ENCODE data around the gene HSPA12A. TPM values are rescaled to one million over a fixed set of nuclear protein-coding genes. Genes with fewer than 3 reads are reported as not detected.

HSPA12A gene
- total RNA-seq, 4 donors from 2014 or later: 16.4 to 24.5 (median 22.2) TPM

DNA sequence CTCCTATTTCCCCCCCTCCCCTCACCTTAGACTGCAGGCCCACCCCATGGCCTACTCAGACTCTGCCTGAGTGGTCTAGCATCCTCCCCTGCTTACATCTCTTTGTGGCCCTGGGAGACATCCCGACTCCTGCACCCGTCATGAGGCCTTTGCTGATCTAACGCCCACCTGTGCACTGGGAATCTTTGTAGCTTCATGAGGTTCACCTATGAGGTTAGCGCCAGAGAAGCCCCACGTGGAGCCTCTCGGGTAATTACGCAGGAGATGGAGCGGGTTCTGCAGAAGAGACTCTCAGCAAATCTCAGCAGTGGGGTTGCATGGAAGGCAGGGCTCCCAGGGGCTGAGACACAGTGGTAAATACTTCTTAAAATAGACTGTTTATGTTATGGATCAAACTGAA is 43.5 kb upstream of the HSPA12A start:
- no peak overlapping the region for H3K27ac ChIP-seq (replicated peaks in 1 of 4)
- 94% methylated on average over 8 of the region's 8 CpGs for WGBS

DNA sequence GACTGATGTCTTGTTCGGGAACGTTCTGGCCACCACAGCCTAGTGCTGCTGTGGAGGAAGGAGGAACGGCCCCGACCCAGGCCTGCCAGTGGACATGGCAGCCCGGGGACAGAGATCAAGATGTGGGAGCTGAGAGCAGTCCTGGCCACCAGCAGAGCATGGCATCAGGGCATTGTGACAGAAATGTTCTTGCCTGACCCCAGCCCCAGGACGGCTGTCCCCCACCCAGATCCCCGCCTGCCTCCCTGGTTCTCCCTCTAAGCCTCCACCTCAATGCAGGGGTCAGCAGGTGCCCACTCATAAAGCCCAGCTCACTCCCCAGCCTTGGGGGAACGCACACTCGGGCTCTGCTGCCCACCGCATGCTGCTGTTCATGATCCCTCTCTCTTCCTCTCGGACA is 42.9 kb upstream of the HSPA12A start:
- DNase-seq (ENCODE audit: extremely low spot score): no peak
- 96% methylated on average over 10 of the region's 11 CpGs for WGBS
- intact Hi-C loops (cut with DNase I): loop anchor here (5.0 kb wide), 2 partner anchors 43 to 158 kb away; partner anchors contain the start of gene HSPA12A
- no peaks in the 10 kb centered on the region for H3K36me3 ChIP-seq
- H3K4me1 ChIP-seq: peaks cover 6 to 10% (median 8%) of the 10 kb centered on the region in 4 donors
- no peak overlapping the region for H3K4me3 ChIP-seq
- no peaks in the 10 kb centered on the region for H3K9me3 ChIP-seq
- no peak overlapping the region for H3K27ac ChIP-seq (replicated peaks in 1 of 4)
- no peak for TF ChIP-seq EP300 (IDR thresholded peaks at IDR 0.05)
- TF ChIP-seq POLR2AphosphoS5 (IDR thresholded peaks at IDR 0.05): no peak
- TF ChIP-seq POLR2A (IDR thresholded peaks at IDR 0.05; ENCODE audit: low read depth): no peak
- TF ChIP-seq, protein P1, sequence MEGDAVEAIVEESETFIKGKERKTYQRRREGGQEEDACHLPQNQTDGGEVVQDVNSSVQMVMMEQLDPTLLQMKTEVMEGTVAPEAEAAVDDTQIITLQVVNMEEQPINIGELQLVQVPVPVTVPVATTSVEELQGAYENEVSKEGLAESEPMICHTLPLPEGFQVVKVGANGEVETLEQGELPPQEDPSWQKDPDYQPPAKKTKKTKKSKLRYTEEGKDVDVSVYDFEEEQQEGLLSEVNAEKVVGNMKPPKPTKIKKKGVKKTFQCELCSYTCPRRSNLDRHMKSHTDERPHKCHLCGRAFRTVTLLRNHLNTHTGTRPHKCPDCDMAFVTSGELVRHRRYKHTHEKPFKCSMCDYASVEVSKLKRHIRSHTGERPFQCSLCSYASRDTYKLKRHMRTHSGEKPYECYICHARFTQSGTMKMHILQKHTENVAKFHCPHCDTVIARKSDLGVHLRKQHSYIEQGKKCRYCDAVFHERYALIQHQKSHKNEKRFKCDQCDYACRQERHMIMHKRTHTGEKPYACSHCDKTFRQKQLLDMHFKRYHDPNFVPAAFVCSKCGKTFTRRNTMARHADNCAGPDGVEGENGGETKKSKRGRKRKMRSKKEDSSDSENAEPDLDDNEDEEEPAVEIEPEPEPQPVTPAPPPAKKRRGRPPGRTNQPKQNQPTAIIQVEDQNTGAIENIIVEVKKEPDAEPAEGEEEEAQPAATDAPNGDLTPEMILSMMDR (IDR thresholded peaks at IDR 0.05): no peak
- no peaks in the 10 kb centered on the region for H3K27me3 ChIP-seq

More for the DNA sequence above, 43.5 kb upstream of the HSPA12A start:
- H3K36me3 ChIP-seq: no peaks in the 10 kb centered on the region
- no peak for TF ChIP-seq EP300 (IDR thresholded peaks at IDR 0.05)
- TF ChIP-seq, protein P1 (IDR thresholded peaks at IDR 0.05): no peak
- no peak for TF ChIP-seq POLR2AphosphoS5 (IDR thresholded peaks at IDR 0.05)
- TF ChIP-seq POLR2A (IDR thresholded peaks at IDR 0.05; ENCODE audit: low read depth): no peak
- peaks cover 6 to 10% (median 8%) of the 10 kb centered on the region in 4 donors for H3K4me1 ChIP-seq
- no peaks in the 10 kb centered on the region for H3K27me3 ChIP-seq
- intact Hi-C loops (cut with DNase I): loop anchor here (5.0 kb wide), 2 partner anchors 44 to 159 kb away; partner anchors contain the start of gene HSPA12A
- no peak for DNase-seq (ENCODE audit: extremely low spot score)
- H3K4me3 ChIP-seq: no peak overlapping the region
- no peaks in the 10 kb centered on the region for H3K9me3 ChIP-seq

DNA sequence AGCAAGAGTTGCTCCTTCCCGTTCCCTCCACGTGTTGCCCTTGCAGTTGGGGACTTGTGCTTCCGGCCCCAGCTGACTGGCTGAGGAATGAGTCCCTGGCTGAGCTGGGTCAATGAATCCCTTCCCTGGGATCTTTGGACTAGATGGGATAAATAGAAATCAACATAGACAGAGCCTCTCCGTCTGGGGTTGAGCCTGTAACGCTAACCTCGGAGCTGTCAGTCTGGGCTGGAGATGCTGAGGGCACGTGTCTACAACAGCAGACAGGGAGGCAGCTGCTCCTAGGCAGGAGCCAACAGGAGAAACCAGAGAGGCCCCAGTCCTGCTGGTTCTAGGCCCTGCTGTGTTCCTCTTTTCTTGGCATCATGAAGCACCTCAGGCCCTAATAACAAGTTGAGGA is 42.3 kb upstream of the HSPA12A start:
- no peak for DNase-seq (ENCODE audit: extremely low spot score)
- H3K27ac ChIP-seq (replicated peaks in 1 of 4): no peak overlapping the region
- intact Hi-C loops (cut with DNase I): loop anchor here (5.0 kb wide), 2 partner anchors 42 to 157 kb away; partner anchors contain the start of gene HSPA12A
- WGBS: 93% methylated on average over 3 of the region's 7 CpGs
- H3K9me3 ChIP-seq: no peaks in the 10 kb centered on the region
- H3K4me3 ChIP-seq: no peak overlapping the region
- TF ChIP-seq POLR2AphosphoS5 (IDR thresholded peaks at IDR 0.05): no peak
- TF ChIP-seq POLR2A (IDR thresholded peaks at IDR 0.05; ENCODE audit: low read depth): no peak
- TF ChIP-seq, protein P1 (IDR thresholded peaks at IDR 0.05): no peak
- no peak for TF ChIP-seq EP300 (IDR thresholded peaks at IDR 0.05)
- H3K36me3 ChIP-seq: no peaks in the 10 kb centered on the region
- H3K4me1 ChIP-seq: peaks cover 6 to 10% (median 8%) of the 10 kb centered on the region in 4 donors
- H3K27me3 ChIP-seq: peaks cover 0 to 4% (median 0%) of the 10 kb centered on the region in 4 donors

DNA sequence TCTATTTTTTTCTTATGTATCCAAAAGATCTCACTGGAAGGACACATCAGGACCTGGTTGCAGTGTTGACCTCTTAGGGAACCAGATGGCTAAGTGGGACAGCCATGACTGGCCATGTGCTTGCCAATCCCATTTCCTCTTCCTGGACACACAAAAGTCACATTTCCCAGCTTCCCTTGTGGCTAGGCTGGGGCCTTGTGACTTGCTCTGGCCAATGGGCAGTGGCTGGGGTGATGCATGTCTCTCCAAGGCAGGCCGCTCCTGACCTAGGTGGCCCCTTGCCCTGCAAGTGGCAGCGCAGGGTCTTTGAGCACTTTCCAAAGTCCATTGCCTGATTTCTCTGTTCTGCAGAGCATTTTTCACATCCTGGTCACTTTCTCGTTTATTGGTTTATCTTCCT is 41.7 kb upstream of the HSPA12A start:
- H3K9me3 ChIP-seq: no peaks in the 10 kb centered on the region
- H3K27me3 ChIP-seq: peaks cover 0 to 7% (median 0%) of the 10 kb centered on the region in 4 donors
- WGBS: 95% methylated on average over 3 of the region's 3 CpGs
- intact Hi-C loops (cut with DNase I): no loop called here
- H3K27ac ChIP-seq (replicated peaks in 1 of 4): no peak overlapping the region
- TF ChIP-seq EP300 (IDR thresholded peaks at IDR 0.05): no peak
- no peak for TF ChIP-seq POLR2AphosphoS5 (IDR thresholded peaks at IDR 0.05)
- TF ChIP-seq POLR2A (IDR thresholded peaks at IDR 0.05; ENCODE audit: low read depth): no peak
- TF ChIP-seq, protein P1 (IDR thresholded peaks at IDR 0.05): no peak
- no peak for DNase-seq (ENCODE audit: extremely low spot score)
- H3K36me3 ChIP-seq: no peaks in the 10 kb centered on the region
- H3K4me1 ChIP-seq: peaks cover 6 to 10% (median 8%) of the 10 kb centered on the region in 4 donors
- no peak overlapping the region for H3K4me3 ChIP-seq

All from esophagus muscularis mucosa (tissue), 4 donors.